Panc1 (cell line): Measurements from ENCODE around the gene RNPS1. TPM values are rescaled to one million over a fixed set of nuclear protein-coding genes. Genes with fewer than 3 reads are reported as not detected.

Source experiments
- ATAC-seq: fragments of 200-7000 bp; cut with Tn5 transposase; 2 replicates; pipeline ENCODE4 v1.9.1; 2020; ENCODE audit warnings: mild to moderate bottlenecking, moderate library complexity
- BruUV-seq: library from RNA; stranded (reverse); fragments of 400-500 nt; replicated peaks from 2 replicates; lab custom pipeline; 2021; lab: Mats Ljungman, UMichigan
- CTCF ChIA-PET: fragments of 300-600 bp; sonication (Branson Sonifier 250); formaldehyde crosslinking; loops from one replicate; lab custom pipeline; 2022; ENCODE audit warnings: antibody characterized with exemption; lab: Charles Lee
- POLR2A ChIA-PET: fragments of 300-600 bp; sonication (Branson Sonifier 250); formaldehyde crosslinking; loops from one replicate; lab custom pipeline; 2022; ENCODE audit warnings: antibody characterized with exemption; lab: Charles Lee
- DNase-seq: peaks from one replicate; pipeline ENCODE4 v3.0.0-alpha.2; 2010; ENCODE audit warnings: low read depth, low spot score
- H3K27ac ChIP-seq: 2 replicates; pipeline ENCODE4 v1.5.1; 2011; ENCODE audit warnings: mild to moderate bottlenecking, low read length, inconsistent platforms
- H3K27me3 ChIP-seq: fragments of 200-500 bp; sonication (Bioruptor generic); 2 replicates; pipeline ENCODE4 v1.6.0; 2014; ENCODE audit warnings: low read length, inconsistent platforms; ENCODE audit not compliant: control insufficient read depth, insufficient read depth
- H3K36me3 ChIP-seq: fragments of 200-500 bp; sonication (Bioruptor generic); 2 replicates; pipeline ENCODE4 v1.5.1; 2014; ENCODE audit warnings: inconsistent platforms, mild to moderate bottlenecking, low read length, moderate library complexity; ENCODE audit not compliant: control insufficient read depth, insufficient read depth
- H3K4me1 ChIP-seq: 2 replicates; pipeline ENCODE4 v1.5.1; 2011; ENCODE audit warnings: inconsistent platforms, mild to moderate bottlenecking, low read length, moderate library complexity; ENCODE audit not compliant: control insufficient read depth, insufficient read depth
- H3K4me3 ChIP-seq, 2 experiments: 2 replicates each; pipeline ENCODE4 v1.5.1; 2011 to 2012; ENCODE audit warnings: low read depth in 2 of 2, low read length in 2 of 2, mild to moderate bottlenecking in 2 of 2, inconsistent platforms in 1 of 2, moderate library complexity in 1 of 2
- H3K9me3 ChIP-seq: fragments of 200-500 bp; sonication (Bioruptor generic); 2 replicates; pipeline ENCODE4 v1.5.1; 2014; ENCODE audit warnings: low read depth, mild to moderate bottlenecking, inconsistent platforms, low read length, moderate library complexity; ENCODE audit not compliant: control insufficient read depth, insufficient read depth
- CTCF ChIP-seq: fragments of 450-650 bp; IDR thresholded peaks from 2 replicates; pipeline ENCODE4 v1.5.1; 2017; ENCODE audit warnings: mild to moderate bottlenecking
- POLR2AphosphoS5 ChIP-seq: IDR thresholded peaks from 2 replicates; pipeline ENCODE4 v1.6.1; 2012; ENCODE audit warnings: mild to moderate bottlenecking, low read depth, low read length, moderate library complexity
- REST ChIP-seq, 2 experiments: IDR thresholded peaks; 2 replicates each; pipeline ENCODE4 v1.6.1; 2011 to 2012; ENCODE audit warnings: low read depth in 2 of 2, control low read depth in 1 of 2, low read length in 1 of 2, mild to moderate bottlenecking in 1 of 2, moderate library complexity in 1 of 2; ENCODE audit not compliant: insufficient read depth in 1 of 2
- SIN3A ChIP-seq: IDR thresholded peaks from 2 replicates; pipeline ENCODE4 v1.6.1; 2012; ENCODE audit warnings: low read depth, mild to moderate bottlenecking, low read length, moderate library complexity, borderline replicate concordance; ENCODE audit not compliant: insufficient read depth
- TCF7L2 ChIP-seq: IDR thresholded peaks from 2 replicates; pipeline ENCODE4 v1.6.1; 2011; ENCODE audit warnings: mild to moderate bottlenecking, low read depth, low read length, inconsistent platforms
- in situ Hi-C: cut with HindIII; loops from 2 replicates; pipeline ENCODE4 v1.10.0; 2016; ENCODE audit warnings: low sequenced_read_pairs, low pct_unique_long_range_greater_than_20kb
- intact Hi-C: fragments of 100-400 bp; cut with micrococcal nuclease; formaldehyde crosslinking; loops from one replicate; pipeline ENCODE4 v1.10.0; 2022; ENCODE audit not compliant: unreplicated experiment
- total RNA-seq: library from RNA; stranded (reverse); gene quantifications from one replicate; pipeline ENCODE4 v1.2.1, GENCODE V29; 2021; ENCODE audit not compliant: unreplicated experiment

The RNPS1 gene
- total RNA-seq, 1 experiment from 2014 or later: 249 TPM

- in situ Hi-C loops (no loop called here), intact Hi-C loops (no loop called here)
- Histone ChIP-seq H3K4me3 (no peak overlapping the region), H3K4me1 (peaks cover 3% of the 10 kb centered on the region; the same call in 1 of the 2 replicates), H3K36me3 (peaks cover 2% of the 10 kb centered on the region), H3K27me3 (no peaks in the 10 kb centered on the region), H3K9me3 (no peaks in the 10 kb centered on the region), H3K27ac (no peak overlapping the region)
- TF ChIP-seq CTCF: no peak
- TF ChIP-seq POLR2AphosphoS5: no peak
- TF ChIP-seq TCF7L2: no peak
- no peak for TF ChIP-seq REST (IDR thresholded peaks at IDR 0.05; ENCODE audit: insufficient read depth in 1 of 2, low read depth in 2 of 2, low read length in 1 of 2)
- no peak for TF ChIP-seq SIN3A
- ATAC-seq: no peak
- DNase-seq: no peak
- no TSS peak for BruUV-seq
- POLR2A ChIA-PET: no interaction called here
- CTCF ChIA-PET: no interaction called here
Measured at GRCh38 chr16:2243781-2244180, 24.1 kb downstream of the RNPS1 start.

DNA sequence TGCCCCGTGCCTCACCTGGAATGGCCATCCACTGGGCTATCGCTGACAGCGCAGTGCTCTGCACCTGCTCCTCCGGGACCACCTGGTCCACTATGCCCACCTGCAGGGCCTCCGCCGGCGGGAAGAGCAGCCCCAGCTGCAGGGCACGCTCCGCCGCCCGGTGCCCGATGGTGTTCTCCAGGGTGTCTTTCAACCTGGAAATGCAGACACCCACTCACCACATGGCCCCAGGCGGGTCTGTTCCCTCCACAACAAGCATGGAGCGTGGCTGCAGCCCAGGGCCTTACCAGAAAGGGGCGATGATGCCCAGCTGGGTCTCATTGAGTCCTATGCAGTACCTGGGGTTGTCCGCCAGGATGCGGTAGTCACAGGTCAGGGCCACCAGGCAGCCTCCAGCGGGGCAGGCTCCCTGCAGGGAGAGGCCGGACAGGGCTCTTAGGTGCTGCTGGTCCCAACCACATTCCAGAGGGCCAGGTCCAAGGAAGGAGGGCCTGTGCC lies 24.8 kb downstream of the RNPS1 start:
- Histone ChIP-seq H3K4me3 (no peak overlapping the region), H3K36me3 (peaks cover 2% of the 10 kb centered on the region), H3K9me3 (no peaks in the 10 kb centered on the region), H3K4me1 (peaks cover 3% of the 10 kb centered on the region; the same call in 1 of the 2 replicates), H3K27ac (no peak overlapping the region), H3K27me3 (no peaks in the 10 kb centered on the region)
- in situ Hi-C loops: no loop called here
- BruUV-seq: no TSS peak
- peak; percentile 9; the same call in 1 of the 2 replicates for ATAC-seq
- ChIA-PET CTCF (no interaction called here), POLR2A (no interaction called here)
- no peak for DNase-seq
- TF ChIP-seq SIN3A (no peak), CTCF (peak; percentile 45; the same call in 1 of the 2 replicates)
- intact Hi-C loops: no loop called here
